Osteoblast (primary cell): ENCODE measurements around the gene KRT33B. TPM values are rescaled to one million over a fixed set of nuclear protein-coding genes. Genes with fewer than 3 reads are reported as not detected.

Experiments used
- DNase-seq: peaks from one replicate; pipeline ENCODE4 v3.0.0; 2011; ENCODE audit warnings: low spot score, mixed read lengths; ENCODE audit not compliant: insufficient read length; ENCODE audit errors: missing footprints
- H2AFZ ChIP-seq: 2 replicates; pipeline ENCODE4 v1.6.0; 2011; ENCODE audit warnings: mild to moderate bottlenecking, low read length
- H3K27ac ChIP-seq: 2 replicates; pipeline ENCODE4 v1.5.1; 2011; ENCODE audit warnings: mild to moderate bottlenecking, low read depth, low read length, moderate library complexity
- H3K27me3 ChIP-seq: 2 replicates; pipeline ENCODE4 v1.6.0; 2012; ENCODE audit warnings: mild to moderate bottlenecking, control low read depth, inconsistent platforms, low read length, moderate library complexity; ENCODE audit not compliant: insufficient read depth
- H3K36me3 ChIP-seq: 2 replicates; pipeline ENCODE4 v1.5.1; 2011; ENCODE audit warnings: mild to moderate bottlenecking, low read length, control low read depth, moderate library complexity; ENCODE audit not compliant: insufficient read depth
- H3K4me1 ChIP-seq: 2 replicates; pipeline ENCODE4 v1.5.1; 2011; ENCODE audit warnings: mild to moderate bottlenecking, low read length, control low read depth, moderate library complexity; ENCODE audit not compliant: insufficient read depth
- H3K4me2 ChIP-seq: 2 replicates; pipeline ENCODE4 v1.6.0; 2011; ENCODE audit warnings: mild to moderate bottlenecking, low read length; ENCODE audit not compliant: insufficient read depth
- H3K4me3 ChIP-seq: fragments of 200-600 bp; sonication (generic); 3 replicates; pipeline ENCODE4 v1.5.1; 2012; ENCODE audit warnings: mild to moderate bottlenecking, low read length, inconsistent platforms; ENCODE audit not compliant: insufficient read depth
- H3K79me2 ChIP-seq: 2 replicates; pipeline ENCODE4 v1.6.0; 2012; ENCODE audit warnings: mild to moderate bottlenecking, low read length, control low read depth, inconsistent platforms; ENCODE audit not compliant: insufficient read depth
- H3K9me3 ChIP-seq: 2 replicates; pipeline ENCODE4 v1.5.1; 2011; ENCODE audit warnings: low read depth, low read length, control low read depth
- H4K20me1 ChIP-seq: 2 replicates; pipeline ENCODE4 v1.6.0; 2012; ENCODE audit warnings: mild to moderate bottlenecking, low read length, control low read depth; ENCODE audit not compliant: insufficient read depth
- CTCF ChIP-seq: IDR thresholded peaks from 2 replicates; pipeline ENCODE4 v1.5.1; 2011; ENCODE audit warnings: mild to moderate bottlenecking, low read depth, low read length, moderate library complexity; ENCODE audit errors: extremely low read depth
- total RNA-seq: library from RNA; depleted of rRNA; stranded (reverse); fragments of >200 nt; gene quantifications from 2 replicates; pipeline ENCODE4 v1.2.3, GENCODE V29; 2012

The KRT33B gene
- total RNA-seq, 1 donor, result 1.1 TPM

- Histone ChIP-seq H3K36me3 (no peaks in the 10 kb centered on the region), H3K4me3 (no peak overlapping the region), H3K9me3 (no peaks in the 10 kb centered on the region), H3K79me2 (no peaks in the 10 kb centered on the region), H3K27ac (no peak overlapping the region), H3K27me3 (no peaks in the 10 kb centered on the region), H4K20me1 (no peaks in the 10 kb centered on the region), H3K4me1 (no peaks in the 10 kb centered on the region), H3K4me2 (no peak overlapping the region), H2AFZ (peak overlapping the region; percentile 0)
- DNase-seq, result no peak
- TF ChIP-seq CTCF, result no peak
Observed at GRCh38 chr17:41327411-41328120, 42.0 kb downstream of the KRT33B start.

- Histone ChIP-seq H3K27me3 (no peaks in the 10 kb centered on the region), H2AFZ (no peak overlapping the region), H3K4me3 (no peak overlapping the region), H3K9me3 (no peaks in the 10 kb centered on the region), H3K27ac (no peak overlapping the region), H3K4me2 (no peak overlapping the region), H4K20me1 (no peaks in the 10 kb centered on the region), H3K36me3 (no peaks in the 10 kb centered on the region), H3K4me1 (no peaks in the 10 kb centered on the region), H3K79me2 (no peaks in the 10 kb centered on the region)
- no peak for TF ChIP-seq CTCF
- DNase-seq, result no peak
Observed at GRCh38 chr17:41326173-41327145, 43.2 kb downstream of the KRT33B start.

GRCh38 chr17:41325611-41326010, 44.0 kb downstream of the KRT33B start:
- TF ChIP-seq CTCF, result no peak
- Histone ChIP-seq H3K27ac (no peak overlapping the region), H4K20me1 (no peaks in the 10 kb centered on the region), H2AFZ (no peak overlapping the region), H3K4me1 (no peaks in the 10 kb centered on the region), H3K36me3 (no peaks in the 10 kb centered on the region), H3K4me2 (no peak overlapping the region), H3K9me3 (no peaks in the 10 kb centered on the region), H3K27me3 (no peaks in the 10 kb centered on the region), H3K4me3 (no peak overlapping the region), H3K79me2 (no peaks in the 10 kb centered on the region)
- DNase-seq, result no peak

- TF ChIP-seq CTCF, result no peak
- H3K79me2 ChIP-seq, result no peaks in the 10 kb centered on the region
- no peak for DNase-seq
Observed at GRCh38 chr17:41325126-41325525, 44.5 kb downstream of the KRT33B start.

More at GRCh38 chr17:41325126-41325525, 44.5 kb downstream of the KRT33B start:
- H3K27ac ChIP-seq, result no peak overlapping the region
- no peaks in the 10 kb centered on the region for H3K27me3 ChIP-seq
- no peak overlapping the region for H3K4me3 ChIP-seq
- H3K36me3 ChIP-seq, result no peaks in the 10 kb centered on the region
- H3K4me1 ChIP-seq, result no peaks in the 10 kb centered on the region
- no peak overlapping the region for H2AFZ ChIP-seq
- H4K20me1 ChIP-seq, result no peaks in the 10 kb centered on the region
- no peak overlapping the region for H3K4me2 ChIP-seq
- H3K9me3 ChIP-seq, result no peaks in the 10 kb centered on the region
